ENCODE measurements around the gene PFN3.

PFN3 gene

DNA sequence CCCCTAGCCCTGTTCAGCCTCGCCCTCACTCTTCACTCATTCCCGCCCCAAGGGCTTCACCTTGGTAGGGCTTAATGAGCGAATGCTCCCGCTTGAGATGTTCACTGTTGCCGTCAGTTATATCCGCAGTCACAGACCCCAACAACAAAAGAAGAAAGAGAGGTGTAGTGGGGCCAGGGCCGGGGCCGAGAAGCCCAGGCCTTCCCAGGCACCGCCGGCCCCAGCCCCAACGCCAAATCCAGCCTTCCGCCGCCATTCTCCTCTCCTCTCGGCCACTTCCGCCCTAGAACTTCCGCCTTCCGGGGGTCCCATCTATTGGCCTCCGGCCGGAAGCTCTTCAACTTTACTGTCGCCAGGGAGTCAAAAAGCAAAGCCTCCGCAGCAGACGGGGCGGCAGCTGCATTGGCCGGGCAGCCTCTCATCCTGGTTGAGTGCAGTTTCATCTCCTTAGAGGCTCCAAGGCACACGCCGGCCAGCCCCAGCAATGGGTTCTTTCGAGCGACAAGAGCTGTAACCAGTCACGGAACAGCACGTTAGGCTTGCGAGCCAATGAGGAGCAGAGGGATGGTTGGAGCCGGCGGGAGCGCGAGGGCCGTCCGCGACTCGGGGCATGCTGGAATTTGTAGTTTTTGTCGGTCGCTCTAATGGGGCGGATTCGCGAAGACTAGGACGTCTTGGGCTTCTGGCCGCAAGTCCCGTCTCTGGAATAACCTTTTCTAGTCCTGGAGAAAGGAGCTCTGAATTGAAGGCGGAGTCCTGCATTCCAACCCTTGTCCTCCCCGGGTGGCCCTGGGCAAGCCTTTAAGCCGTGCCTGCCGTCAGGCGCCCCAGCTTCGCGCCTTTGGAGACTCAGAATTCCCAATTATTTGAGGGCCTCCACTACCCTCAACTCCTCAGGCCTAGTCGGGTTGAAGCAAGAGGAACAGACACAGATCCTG, 48.8 kb downstream of the PFN3 start, which contains the start of gene LMAN2:
Gene LMAN2 (minus strand): TSS at position 277 of the 938 bp plus-strand sequence. CDS start 21 bp downstream, at position 256.
- peak; percentile 90 for DNase-seq (ENCODE audit: low read depth)
- TF ChIP-seq, protein P1, sequence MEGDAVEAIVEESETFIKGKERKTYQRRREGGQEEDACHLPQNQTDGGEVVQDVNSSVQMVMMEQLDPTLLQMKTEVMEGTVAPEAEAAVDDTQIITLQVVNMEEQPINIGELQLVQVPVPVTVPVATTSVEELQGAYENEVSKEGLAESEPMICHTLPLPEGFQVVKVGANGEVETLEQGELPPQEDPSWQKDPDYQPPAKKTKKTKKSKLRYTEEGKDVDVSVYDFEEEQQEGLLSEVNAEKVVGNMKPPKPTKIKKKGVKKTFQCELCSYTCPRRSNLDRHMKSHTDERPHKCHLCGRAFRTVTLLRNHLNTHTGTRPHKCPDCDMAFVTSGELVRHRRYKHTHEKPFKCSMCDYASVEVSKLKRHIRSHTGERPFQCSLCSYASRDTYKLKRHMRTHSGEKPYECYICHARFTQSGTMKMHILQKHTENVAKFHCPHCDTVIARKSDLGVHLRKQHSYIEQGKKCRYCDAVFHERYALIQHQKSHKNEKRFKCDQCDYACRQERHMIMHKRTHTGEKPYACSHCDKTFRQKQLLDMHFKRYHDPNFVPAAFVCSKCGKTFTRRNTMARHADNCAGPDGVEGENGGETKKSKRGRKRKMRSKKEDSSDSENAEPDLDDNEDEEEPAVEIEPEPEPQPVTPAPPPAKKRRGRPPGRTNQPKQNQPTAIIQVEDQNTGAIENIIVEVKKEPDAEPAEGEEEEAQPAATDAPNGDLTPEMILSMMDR (IDR thresholded peaks at IDR 0.05; ENCODE audit: low read depth, low read length, missing control alignments): no peak
- H3K4me3 ChIP-seq (ENCODE audit: low read depth, low read length): peak within 1 kb of the TSS; percentile 97

DNA sequence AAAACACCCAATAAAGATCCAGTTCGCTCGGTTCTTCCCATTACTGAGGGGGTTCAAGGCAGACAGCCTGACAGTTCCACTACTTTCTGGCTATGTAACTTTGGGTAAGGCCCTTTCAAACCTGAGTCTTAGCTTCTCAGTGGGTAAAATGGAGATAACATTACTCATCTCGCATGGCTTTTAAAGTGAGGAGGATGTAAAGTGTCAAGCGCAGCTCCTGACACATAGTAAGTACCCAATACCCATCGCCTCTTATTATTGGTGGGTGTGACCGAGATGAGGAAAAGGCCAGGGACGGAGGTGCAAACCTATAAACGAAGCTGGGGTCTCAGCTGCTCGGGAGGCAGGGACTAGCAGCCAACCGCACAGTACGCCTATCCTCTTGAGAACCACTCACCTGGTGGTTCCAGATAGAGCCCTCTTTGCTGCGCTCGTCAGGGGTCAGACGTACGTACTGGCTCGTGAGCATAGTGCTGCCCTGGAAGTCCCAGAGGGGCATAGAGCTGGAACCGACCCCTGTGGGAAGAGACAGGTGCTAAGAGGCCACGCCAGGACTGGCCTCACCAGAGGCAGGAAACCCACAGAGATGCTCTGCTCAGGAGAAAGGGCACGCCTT, 49.6 kb downstream of the PFN3 start:
- peak overlapping the region; percentile 97 for H3K4me3 ChIP-seq (ENCODE audit: low read depth, low read length)
- TF ChIP-seq, protein P1 (IDR thresholded peaks at IDR 0.05; ENCODE audit: low read depth, low read length, missing control alignments): no peak

More for the DNA sequence above, 49.6 kb downstream of the PFN3 start:
- DNase-seq (ENCODE audit: low read depth): no peak
